Measurements from ENCODE around the gene ELF4.

ELF4 gene

DNA sequence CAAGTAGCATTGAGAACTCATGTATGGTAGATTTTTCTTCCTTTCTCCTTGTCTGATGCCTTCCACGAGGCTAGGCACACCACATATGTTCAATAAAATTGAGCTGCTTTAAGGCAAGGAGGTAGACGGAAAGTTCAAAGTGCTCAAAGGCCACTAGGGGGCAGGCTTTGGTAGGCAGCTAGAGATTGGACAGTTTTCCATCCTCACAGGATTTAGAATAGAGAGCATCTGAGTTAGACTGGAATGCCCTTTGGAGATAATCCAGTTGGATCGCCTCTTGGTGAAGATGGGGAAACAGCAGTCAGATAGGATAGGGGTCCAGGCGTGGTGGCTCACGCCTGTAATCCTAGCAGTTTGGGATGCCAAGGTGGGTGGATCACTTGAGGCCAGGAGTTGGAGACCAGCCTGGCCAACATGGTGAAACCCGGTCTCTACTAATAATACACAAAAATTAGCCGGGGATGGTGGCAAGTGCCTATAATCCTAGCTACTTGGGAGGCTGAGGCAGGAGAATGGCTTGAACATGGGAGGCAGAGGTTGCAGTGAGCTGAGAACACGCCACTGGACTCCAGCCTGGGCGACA lies 30.4 kb downstream of the ELF4 start:
- CTCF ChIA-PET, result interaction anchor here (0.5 to 5.6 kb wide), 28 partner anchors 8 to 479 kb away, joined by 3 to 143 read pairs (median 4); no protein-coding TSS in a partner anchor
- POLR2A ChIA-PET, result no interaction called here
- H3K4me3 ChIP-seq (ENCODE audit: low read depth, low read length), result no peak overlapping the region
- peak; percentile 9 for DNase-seq (ENCODE audit: low read depth, low spot score)
- TF ChIP-seq, protein P1, sequence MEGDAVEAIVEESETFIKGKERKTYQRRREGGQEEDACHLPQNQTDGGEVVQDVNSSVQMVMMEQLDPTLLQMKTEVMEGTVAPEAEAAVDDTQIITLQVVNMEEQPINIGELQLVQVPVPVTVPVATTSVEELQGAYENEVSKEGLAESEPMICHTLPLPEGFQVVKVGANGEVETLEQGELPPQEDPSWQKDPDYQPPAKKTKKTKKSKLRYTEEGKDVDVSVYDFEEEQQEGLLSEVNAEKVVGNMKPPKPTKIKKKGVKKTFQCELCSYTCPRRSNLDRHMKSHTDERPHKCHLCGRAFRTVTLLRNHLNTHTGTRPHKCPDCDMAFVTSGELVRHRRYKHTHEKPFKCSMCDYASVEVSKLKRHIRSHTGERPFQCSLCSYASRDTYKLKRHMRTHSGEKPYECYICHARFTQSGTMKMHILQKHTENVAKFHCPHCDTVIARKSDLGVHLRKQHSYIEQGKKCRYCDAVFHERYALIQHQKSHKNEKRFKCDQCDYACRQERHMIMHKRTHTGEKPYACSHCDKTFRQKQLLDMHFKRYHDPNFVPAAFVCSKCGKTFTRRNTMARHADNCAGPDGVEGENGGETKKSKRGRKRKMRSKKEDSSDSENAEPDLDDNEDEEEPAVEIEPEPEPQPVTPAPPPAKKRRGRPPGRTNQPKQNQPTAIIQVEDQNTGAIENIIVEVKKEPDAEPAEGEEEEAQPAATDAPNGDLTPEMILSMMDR (IDR thresholded peaks at IDR 0.05; ENCODE audit: insufficient read depth, low read length, missing control alignments), result peak; percentile 54

DNA sequence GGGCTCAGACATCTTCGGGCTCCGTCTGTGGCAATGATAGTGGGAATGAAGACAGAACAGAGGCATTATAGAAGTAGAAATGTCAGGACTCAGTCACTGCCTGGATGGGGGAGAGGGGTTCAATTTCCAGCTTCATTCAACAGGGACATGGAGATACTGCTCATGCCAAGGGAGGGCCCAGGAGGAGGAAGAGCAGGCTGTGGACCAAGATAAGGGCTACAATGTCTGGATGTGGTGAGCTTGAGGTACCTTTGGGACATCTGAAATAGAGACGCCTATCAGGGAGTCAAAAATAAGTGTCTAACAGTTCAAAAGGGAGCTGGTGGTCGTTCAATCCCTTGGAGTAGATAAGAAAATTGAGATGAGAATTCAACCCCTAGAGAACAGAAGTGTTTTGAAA lies 34.5 kb downstream of the ELF4 start:
- ChIA-PET POLR2A (no interaction called here), CTCF (interaction anchor here (1.2 to 2.5 kb wide), 2 partner anchors 15 to 113 kb away, joined by 4 to 11 read pairs; no protein-coding TSS in a partner anchor)
- H3K4me3 ChIP-seq (ENCODE audit: low read depth, low read length), result no peak overlapping the region
- TF ChIP-seq, protein P1 (IDR thresholded peaks at IDR 0.05; ENCODE audit: insufficient read depth, low read length, missing control alignments), result no peak
- no peak for DNase-seq (ENCODE audit: low read depth, low spot score)

DNA sequence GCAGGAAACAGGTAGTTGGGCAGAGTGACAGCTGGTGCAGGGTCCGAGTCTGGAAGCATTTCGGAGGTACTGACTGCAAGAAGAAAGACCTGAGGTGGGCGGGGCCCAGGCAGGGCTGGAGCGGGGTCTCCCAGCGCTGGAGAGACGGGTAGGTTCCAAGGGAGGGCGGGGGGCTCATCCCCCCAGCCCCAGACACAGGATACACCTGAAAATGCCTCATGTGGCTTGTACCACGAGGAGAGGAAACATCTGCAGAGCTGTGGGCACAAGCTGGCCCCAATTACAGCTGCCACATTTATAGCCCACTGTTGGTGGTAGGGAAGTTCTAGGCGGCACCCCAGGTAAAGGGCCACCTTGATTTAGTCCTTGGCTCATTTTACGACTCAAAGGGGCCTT lies 38.0 kb downstream of the ELF4 start:
- ChIA-PET POLR2A (no interaction called here), CTCF (interaction anchor here (1.9 kb wide), 1 partner anchor 9 kb away, joined by 6 read pairs; no protein-coding TSS in a partner anchor)
- no peak overlapping the region for H3K4me3 ChIP-seq (ENCODE audit: low read depth, low read length)
- no peak for DNase-seq (ENCODE audit: low read depth, low spot score)
- TF ChIP-seq, protein P1 (IDR thresholded peaks at IDR 0.05; ENCODE audit: insufficient read depth, low read length, missing control alignments), result no peak

DNA sequence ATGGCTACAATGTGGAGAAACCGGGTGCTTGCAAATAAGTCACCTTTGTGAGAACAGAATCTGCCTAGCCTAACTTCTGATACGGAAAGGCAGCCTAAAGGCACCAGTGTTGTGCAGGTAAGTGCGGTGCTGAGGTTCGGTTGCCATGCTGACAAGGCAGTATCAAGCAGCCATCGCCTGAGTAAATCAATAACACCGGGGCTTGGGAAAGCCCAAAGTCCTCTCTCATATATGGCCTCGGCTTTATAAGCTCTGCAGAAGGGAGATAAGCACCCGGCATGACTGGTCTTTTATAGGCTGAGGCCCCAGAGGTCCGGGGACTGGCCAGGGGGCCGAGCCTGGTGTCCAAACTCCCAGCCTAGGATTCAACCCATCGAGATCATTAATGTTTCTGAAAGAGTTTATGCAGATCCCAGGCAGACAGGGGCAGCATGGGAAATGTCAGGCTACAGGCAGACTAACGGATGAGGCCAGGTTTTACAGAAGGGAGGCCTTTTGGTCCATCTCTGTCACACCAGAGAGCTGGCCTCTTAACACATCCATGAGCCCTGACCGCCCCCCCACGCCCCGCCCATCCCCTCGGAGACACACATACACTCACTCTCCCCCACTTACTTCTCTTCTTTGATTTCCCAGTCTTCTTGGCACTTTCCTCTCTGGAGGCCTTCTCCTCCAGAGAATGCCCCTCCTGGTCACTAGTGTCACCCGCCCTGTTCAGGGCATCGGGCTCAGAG lies 38.5 kb downstream of the ELF4 start:
- ChIA-PET CTCF (interaction anchor here (1.1 to 1.9 kb wide), 3 partner anchors 9 to 48 kb away, joined by 3 to 6 read pairs (median 5); no protein-coding TSS in a partner anchor), POLR2A (no interaction called here)

DNA sequence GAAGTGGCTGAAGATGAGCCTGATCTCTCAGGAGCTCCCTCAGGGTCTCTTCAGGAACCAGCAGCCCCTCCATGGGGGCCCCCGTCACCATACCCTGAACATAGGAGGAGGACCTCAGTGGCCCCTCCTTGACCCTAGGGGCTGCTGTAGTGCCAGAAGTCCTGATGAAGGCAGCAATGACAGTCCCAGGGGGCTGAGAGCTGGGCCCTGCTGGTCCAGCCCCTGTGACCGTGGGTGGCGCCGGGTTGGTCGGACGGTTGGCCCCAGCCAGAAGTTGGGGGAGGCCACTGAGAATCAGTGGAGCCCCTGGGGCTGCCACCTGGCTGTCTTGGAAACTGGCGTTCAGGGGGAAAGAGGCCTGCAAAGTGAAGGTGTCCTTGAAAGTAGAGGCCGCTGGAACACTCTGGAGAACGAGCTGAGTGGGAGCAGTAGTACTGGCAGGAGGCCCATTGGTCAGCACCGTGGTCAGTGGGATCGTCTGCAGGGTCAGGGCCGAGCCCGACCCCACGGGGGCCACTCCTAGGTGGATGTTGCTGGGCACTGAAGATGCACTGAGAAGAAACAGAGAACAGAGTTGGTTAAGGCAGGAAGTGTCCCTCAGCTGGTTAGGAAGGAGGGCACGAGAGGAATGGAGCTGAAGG lies 43.2 kb downstream of the ELF4 start:
- POLR2A ChIA-PET, result no interaction called here
- CTCF ChIA-PET, result interaction anchor here (1.5 to 3.4 kb wide), 2 partner anchors 12 to 126 kb away, joined by 4 to 25 read pairs; no protein-coding TSS in a partner anchor
- TF ChIP-seq, protein P1 (IDR thresholded peaks at IDR 0.05; ENCODE audit: insufficient read depth, low read length, missing control alignments), result no peak
- no peak for DNase-seq (ENCODE audit: low read depth, low spot score)
- H3K4me3 ChIP-seq (ENCODE audit: low read depth, low read length), result no peak overlapping the region

More for the DNA sequence above, 38.5 kb downstream of the ELF4 start:
- no peak overlapping the region for H3K4me3 ChIP-seq (ENCODE audit: low read depth, low read length)
- TF ChIP-seq, protein P1 (IDR thresholded peaks at IDR 0.05; ENCODE audit: insufficient read depth, low read length, missing control alignments), result no peak
- DNase-seq (ENCODE audit: low read depth, low spot score), result no peak

All from AG04449 (cell line).